Kidney tubule cell (primary cell): ENCODE data around the gene TSSK3.
"Not testable (repeated sequence)": the region's sequence is repeated elsewhere in the genome, so short reads cannot be mapped to it uniquely, and the experiment has no call there.

Source experiments
- DNase-seq: peaks from one replicate; pipeline ENCODE4 v3.0.0-alpha.2; 2018; ENCODE audit warnings: low spot score

The TSSK3 gene

DNA sequence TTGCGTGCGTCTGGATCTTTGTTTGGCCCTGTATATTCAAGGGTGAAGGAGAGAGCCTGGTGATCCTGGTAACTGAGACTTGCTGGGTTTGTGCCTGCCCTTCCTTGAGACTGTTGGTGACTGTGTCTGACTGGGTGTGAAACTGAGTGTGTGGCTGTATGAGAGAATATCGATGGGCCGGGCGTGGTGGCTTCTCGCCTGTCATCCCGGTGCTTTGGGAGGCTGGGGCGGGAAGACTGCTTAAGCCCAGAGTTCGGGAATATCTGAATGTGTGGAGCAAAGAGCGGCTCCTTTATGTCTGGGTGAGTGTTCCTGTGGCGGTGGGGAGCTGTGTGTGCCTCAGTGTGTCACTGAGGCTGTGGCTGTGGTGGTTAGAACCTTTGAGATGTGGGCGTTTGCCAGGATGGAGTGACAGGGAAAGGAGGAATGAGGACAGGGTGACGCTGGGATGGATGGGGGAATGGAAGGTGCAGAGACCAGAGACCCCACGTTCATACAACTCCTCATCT, 23.6 kb upstream of the TSSK3 start:
- DNase-seq: no peak

DNA sequence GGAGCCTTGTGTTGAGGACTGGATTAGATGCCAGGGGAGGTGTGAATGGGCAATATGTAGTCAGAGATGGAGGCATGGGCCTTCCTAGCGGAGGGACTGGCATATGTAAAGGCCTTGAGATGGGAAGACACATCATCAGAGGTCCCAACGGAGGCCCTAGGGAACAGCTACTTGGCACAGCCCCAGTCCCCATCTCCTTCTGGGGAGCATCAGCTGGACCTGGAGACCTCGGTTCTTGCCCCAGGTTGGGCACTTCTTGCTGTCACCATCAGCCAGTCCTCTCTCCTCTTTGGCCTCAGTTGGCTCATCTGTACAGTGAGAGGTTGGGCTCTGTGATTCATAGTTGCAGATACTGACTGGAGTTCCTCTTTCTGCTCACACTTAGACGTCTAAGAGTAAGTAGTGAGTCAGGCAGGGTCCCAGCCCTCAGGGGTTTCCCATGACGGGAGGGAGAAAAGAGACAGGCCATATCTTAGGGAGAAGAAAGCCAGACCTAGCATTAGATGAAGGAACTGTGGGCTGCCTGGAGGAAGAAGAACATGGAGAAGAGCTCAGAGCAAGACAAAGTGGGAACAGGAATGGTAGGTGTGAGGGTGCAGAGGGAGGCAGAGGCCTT, 22.9 kb upstream of the TSSK3 start:
- peak; percentile 75 for DNase-seq

- no peak for DNase-seq
Measured at GRCh38 chr1:32341186-32341757, 21.1 kb upstream of the TSSK3 start.

- DNase-seq: peak; percentile 72
Measured at GRCh38 chr1:32341971-32342370, 20.4 kb upstream of the TSSK3 start.

- DNase-seq: no peak
Measured at GRCh38 chr1:32342704-32343103, 19.6 kb upstream of the TSSK3 start.

GRCh38 chr1:32345289-32345827, 17.0 kb upstream of the TSSK3 start:
- no peak for DNase-seq

- no peak for DNase-seq
Measured at GRCh38 chr1:32346532-32347157, 15.7 kb upstream of the TSSK3 start.

GRCh38 chr1:32349211-32349708, 13.1 kb upstream of the TSSK3 start:
- DNase-seq: no peak

GRCh38 chr1:32350785-32351398, 11.4 kb upstream of the TSSK3 start:
- DNase-seq: no peak

DNA sequence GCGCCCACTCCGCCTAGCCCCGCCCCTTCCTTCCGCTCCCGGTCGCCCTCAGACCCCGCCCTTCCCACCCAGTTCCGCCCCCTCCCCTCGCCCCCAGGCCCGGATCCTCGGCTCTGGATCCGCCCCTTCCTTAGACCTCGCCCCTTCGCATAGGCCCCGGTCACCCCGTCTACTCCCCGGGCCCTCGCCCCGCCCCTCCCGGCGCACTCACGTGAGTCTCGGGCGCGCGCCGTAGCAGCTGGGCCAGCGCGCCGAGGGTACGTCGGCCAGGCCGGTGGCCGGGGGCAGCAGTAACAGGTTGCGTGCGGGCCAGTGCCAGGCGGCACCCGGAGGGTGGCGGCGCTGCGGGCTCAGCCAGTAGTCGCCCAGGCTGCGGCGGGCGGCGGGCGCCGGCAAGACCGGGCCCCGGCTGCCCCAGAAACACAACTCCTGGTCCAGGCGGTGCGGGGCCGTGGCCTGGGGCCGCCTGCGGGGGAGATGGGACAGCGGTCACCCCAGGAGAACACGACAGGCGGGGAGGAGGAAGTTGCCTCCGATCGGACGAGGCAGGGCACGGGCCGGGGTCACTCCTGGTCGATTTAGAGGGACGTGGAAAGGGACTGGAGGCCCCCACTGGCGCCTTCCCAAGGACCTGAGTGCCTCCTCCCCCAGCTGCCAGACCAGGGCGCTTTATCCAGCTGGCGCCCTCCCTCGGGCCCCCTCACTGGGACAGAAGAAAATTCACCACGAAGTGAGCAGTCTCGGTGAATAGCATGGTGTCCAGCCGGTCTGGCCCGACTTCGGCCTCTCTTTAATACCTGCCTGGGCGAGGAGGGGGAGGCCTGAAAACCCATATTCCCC, 10.7 kb upstream of the TSSK3 start:
- peak; percentile 90 for DNase-seq

- DNase-seq: no peak
Measured at GRCh38 chr1:32352239-32352745, 10.0 kb upstream of the TSSK3 start.

- DNase-seq: no peak
Measured at GRCh38 chr1:32352831-32353383, 9.4 kb upstream of the TSSK3 start.

DNA sequence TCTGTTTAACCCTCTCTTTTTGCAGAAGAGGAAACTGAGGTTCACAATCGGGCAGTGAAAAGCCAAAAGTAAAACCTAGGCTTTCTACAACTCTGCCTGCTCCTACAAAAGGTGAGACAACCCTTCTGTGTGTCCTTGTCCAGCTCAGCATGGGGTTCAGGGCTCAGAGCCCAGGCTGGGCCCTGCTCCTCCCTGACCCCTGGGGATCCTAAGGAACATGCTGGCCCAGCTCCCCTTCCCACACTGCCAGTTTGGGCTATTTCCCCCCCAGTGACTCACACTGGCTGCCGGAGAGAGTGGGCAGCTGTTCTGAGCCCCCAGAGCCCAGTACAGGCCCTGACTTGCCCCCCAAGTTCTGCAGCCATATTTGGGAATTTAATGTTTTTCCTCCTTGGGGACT, 8.9 kb upstream of the TSSK3 start:
- no peak for DNase-seq

GRCh38 chr1:32353886-32354570, 8.3 kb upstream of the TSSK3 start:
- no peak for DNase-seq

DNA sequence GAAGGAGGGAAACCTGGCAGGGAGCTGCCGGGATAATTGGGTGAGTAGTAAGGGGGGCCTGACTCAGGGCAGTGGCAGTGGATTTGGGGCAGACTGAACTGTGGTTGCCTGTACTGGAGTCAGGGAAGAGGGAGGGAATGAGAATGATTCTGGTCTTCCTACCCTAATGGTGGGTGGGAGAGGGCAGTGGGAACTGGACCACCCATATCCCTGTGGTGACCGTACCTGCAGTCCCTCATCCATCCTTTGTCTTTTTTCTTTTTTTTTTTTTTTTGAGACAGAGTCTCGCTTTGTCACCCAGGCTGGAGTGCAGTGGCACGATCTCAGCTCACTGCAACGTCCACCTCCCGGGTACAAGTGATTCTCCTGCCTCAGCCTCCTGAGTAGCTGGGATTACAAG, 6.6 kb upstream of the TSSK3 start:
- DNase-seq: not testable (repeated sequence)

- DNase-seq: no peak
Measured at GRCh38 chr1:32356478-32356877, 5.9 kb upstream of the TSSK3 start.

DNA sequence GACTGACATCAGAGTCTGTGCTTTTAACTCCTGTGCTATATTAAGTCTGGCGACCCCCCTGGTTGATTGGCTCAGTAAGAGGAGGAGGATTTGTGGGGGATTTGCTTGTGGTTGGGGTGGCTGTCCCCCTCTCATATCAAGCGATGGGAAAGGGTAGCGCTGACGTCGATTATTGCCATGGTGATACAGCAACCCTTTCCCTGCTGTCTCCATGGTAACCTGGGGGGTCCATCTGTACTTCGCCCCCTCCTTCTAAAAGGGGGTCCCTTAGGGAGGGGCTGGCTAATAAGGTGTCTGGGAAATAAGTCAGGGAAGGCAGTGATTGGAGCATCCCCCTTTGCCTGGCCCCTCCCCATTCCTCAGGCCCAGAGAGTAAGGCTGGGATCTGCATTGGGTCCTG, 4.7 kb upstream of the TSSK3 start:
- no peak for DNase-seq

GRCh38 chr1:32358435-32358834, 3.9 kb upstream of the TSSK3 start:
- no peak for DNase-seq

- no peak for DNase-seq
Measured at GRCh38 chr1:32361308-32361673, 1.0 kb upstream of the TSSK3 start.

GRCh38 chr1:32361674-32362473, 465 bp upstream of the TSSK3 start:
- peak; percentile 35 for DNase-seq
